NB4 (cell line): ENCODE measurements around the gene TYK2.

Experiments
- MYC ChIP-seq: IDR thresholded peaks from 2 replicates; pipeline ENCODE4 v1.6.1; 2011; ENCODE audit warnings: low read depth, low read length
- POLR2A ChIP-seq: IDR thresholded peaks from 2 replicates; pipeline ENCODE4 v1.6.1; 2011; ENCODE audit warnings: mild to moderate bottlenecking; ENCODE audit not compliant: insufficient read length; ENCODE audit errors: extremely low read depth
- TF ChIP-seq, protein P1 (sequence below): IDR thresholded peaks from one replicate; pipeline ENCODE4 v1.5.1; 2012; ENCODE audit warnings: low read depth, low read length

GRCh38 chr19:10305139-10305806 lies 75.1 kb downstream of the TYK2 start:
- TF ChIP-seq, protein P1, sequence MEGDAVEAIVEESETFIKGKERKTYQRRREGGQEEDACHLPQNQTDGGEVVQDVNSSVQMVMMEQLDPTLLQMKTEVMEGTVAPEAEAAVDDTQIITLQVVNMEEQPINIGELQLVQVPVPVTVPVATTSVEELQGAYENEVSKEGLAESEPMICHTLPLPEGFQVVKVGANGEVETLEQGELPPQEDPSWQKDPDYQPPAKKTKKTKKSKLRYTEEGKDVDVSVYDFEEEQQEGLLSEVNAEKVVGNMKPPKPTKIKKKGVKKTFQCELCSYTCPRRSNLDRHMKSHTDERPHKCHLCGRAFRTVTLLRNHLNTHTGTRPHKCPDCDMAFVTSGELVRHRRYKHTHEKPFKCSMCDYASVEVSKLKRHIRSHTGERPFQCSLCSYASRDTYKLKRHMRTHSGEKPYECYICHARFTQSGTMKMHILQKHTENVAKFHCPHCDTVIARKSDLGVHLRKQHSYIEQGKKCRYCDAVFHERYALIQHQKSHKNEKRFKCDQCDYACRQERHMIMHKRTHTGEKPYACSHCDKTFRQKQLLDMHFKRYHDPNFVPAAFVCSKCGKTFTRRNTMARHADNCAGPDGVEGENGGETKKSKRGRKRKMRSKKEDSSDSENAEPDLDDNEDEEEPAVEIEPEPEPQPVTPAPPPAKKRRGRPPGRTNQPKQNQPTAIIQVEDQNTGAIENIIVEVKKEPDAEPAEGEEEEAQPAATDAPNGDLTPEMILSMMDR = peak; percentile 42
- peak; percentile 52 for TF ChIP-seq MYC
- no peak for TF ChIP-seq POLR2A
